Activated T-cell treated with anti-CD3 and anti-CD28 coated beads, Interleukin-2, amount 50 U/mL, for 24 hours (primary cell): Measurements from ENCODE around the gene ANKRD30B.
"Not testable (repeated sequence)": the region's sequence is repeated elsewhere in the genome, so short reads cannot be mapped to it uniquely, and the experiment has no call there.

ENCODE experiments used
- DNase-seq: peaks from one replicate; pipeline ENCODE4 v3.0.0-alpha.2; 2020
- H3K27ac Mint-ChIP-seq: 2 replicates; pipeline ENCODE4 v1.8.0; 2020; ENCODE audit warnings: mild to moderate bottlenecking, mixed read lengths
- H3K27me3 Mint-ChIP-seq: 2 replicates; pipeline ENCODE4 v1.8.0; 2020; ENCODE audit warnings: mixed read lengths
- H3K36me3 Mint-ChIP-seq: 2 replicates; pipeline ENCODE4 v1.8.0; 2020; ENCODE audit warnings: low read depth, mixed read lengths
- H3K4me1 Mint-ChIP-seq: 2 replicates; pipeline ENCODE4 v1.8.0; 2020; ENCODE audit warnings: low read depth, mixed read lengths
- H3K4me3 Mint-ChIP-seq: 2 replicates; pipeline ENCODE4 v1.8.0; 2020; ENCODE audit warnings: mild to moderate bottlenecking, moderate library complexity, mixed read lengths
- H3K9me3 Mint-ChIP-seq: 2 replicates; pipeline ENCODE4 v1.8.0; 2020; ENCODE audit warnings: mixed read lengths

ANKRD30B gene

DNA sequence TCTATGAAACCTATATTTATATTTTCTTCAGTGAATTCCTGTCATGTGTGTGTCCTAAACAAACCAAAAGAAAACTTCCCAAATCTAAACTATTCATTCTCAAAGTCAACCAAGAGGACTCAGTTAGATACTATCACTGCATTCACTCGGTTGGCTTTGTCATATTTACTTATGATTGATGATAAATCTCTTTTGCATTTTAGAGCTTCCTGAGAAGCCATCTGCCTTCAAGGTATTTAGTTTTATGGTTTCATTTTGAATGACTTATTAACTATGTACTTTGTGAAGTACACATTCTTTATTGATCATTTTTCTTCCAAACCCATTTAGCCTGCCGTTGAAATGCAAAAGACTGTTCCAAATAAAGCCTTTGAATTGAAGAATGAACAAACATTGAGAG is 36.2 kb downstream of the ANKRD30B start:
- no peaks in the 10 kb centered on the region for H3K9me3 Mint-ChIP-seq
- no peaks in the 10 kb centered on the region for H3K27me3 Mint-ChIP-seq
- H3K36me3 Mint-ChIP-seq = no peaks in the 10 kb centered on the region
- H3K4me1 Mint-ChIP-seq = no peaks in the 10 kb centered on the region
- no peak overlapping the region for H3K4me3 Mint-ChIP-seq
- no peak for DNase-seq
- no peak overlapping the region for H3K27ac Mint-ChIP-seq

DNA sequence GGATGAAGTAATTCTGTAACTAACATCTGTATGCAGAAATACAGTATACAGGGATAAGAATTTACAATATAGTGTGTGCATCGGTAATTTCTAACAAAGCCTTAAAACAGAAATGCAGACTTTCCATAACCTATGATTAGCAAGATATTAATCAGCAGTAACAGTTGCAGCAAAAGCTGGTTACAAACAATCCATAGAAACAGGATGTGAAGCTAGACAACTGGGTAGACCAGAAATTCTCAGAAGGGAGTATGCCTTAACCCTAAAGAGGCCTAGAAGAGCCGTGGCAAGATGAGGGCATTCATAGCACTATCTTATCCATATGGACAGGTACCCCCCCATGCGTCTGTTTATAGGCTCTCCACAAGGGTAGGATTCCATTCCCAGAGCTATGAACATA is 48.9 kb downstream of the ANKRD30B start:
- H3K4me3 Mint-ChIP-seq = not testable (repeated sequence)

DNA sequence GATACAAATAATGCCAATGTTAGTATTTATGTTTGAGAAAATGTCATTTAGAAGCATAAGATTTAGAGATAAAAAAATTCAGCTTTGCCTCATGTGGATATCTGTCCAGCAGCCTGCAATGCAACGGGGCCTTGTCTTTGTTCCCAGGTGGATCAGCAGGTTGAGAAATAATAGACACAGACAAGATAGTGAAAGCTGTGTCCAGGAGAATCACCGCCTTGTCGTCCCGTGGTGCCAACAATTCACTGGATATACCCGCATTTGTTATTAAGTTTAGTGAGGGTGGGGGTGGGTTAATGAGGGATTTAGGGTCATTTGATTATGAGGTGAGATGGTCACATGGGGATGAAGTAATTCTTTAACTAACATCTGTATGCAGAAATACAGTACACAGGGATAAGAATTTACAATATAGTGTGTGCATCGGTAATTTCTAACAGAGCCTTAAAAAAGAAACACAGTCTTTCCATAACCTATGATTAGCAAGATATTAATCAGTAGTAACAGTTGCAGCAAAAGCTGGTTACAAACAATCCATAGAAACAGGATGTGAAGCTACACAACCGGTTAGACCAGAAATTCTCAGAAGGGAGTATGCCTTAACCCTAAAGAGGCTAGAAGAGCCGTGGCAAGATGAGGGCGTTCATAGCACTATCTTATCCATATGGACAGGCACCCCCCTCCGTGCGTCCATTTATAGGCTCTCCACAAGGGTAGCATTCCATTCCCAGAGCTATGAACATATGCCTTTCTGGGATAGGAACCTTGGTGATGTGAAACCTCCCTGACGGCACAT is 50.2 kb downstream of the ANKRD30B start:
- not testable (repeated sequence) for H3K27me3 Mint-ChIP-seq, H3K9me3 Mint-ChIP-seq, H3K27ac Mint-ChIP-seq, DNase-seq, H3K36me3 Mint-ChIP-seq, H3K4me1 Mint-ChIP-seq, H3K4me3 Mint-ChIP-seq

More for the DNA sequence above, 48.9 kb downstream of the ANKRD30B start:
- not testable (repeated sequence) for H3K9me3 Mint-ChIP-seq, H3K4me1 Mint-ChIP-seq, H3K36me3 Mint-ChIP-seq, H3K27ac Mint-ChIP-seq, DNase-seq, H3K27me3 Mint-ChIP-seq

DNA sequence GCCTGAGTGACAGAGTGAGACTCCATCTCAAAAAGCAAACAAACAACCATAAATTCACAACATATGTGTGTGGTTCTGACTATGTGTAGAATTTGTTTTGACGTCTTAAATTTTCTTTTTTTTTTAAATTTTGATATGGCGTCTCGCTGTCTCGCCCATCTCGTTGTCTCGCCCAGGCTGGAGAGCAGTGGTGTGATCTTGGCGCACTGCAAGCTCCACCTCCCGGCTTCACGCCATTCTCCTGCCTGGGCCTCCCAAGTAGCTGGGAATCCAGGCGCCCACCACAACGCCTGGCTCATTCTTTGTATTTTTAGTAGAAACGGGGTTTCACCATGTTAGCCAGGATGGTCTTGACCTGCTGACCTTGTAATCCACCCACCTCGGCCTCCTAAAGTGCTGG is 63.1 kb downstream of the ANKRD30B start:
- H3K4me1 Mint-ChIP-seq, H3K4me3 Mint-ChIP-seq, H3K27ac Mint-ChIP-seq, DNase-seq, H3K9me3 Mint-ChIP-seq, H3K27me3 Mint-ChIP-seq, H3K36me3 Mint-ChIP-seq: not testable (repeated sequence)

DNA sequence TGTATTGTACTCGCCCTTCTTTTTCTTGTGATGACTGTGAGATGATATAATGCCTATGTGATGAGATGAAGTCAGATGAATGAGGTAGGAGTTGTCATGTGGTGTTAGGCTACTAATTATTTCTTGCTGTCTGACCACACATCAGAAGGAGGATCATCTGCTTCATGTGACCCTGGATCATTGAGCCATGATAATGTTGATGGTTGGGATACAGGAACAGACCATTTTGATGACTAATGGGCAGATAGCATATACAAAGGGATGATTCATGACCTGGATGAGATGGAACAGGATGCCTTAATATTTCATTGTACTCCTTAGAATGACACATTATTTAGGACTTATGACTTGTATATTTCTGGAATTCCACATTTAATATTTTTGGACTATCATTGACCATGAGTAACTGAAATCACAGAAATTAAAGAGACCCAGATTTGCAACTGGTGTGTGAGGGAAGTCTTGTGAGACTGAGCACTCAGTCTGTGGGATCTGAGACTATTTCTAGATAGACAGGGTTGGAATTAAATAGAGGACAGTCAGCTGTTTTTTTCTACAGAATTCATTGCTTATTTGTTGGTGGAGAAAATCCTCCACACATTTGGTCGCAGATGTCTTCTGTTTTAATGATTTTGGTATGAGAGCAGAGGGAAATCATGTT is 79.1 kb downstream of the ANKRD30B start:
- not testable (repeated sequence) for H3K4me3 Mint-ChIP-seq, H3K4me1 Mint-ChIP-seq

DNA sequence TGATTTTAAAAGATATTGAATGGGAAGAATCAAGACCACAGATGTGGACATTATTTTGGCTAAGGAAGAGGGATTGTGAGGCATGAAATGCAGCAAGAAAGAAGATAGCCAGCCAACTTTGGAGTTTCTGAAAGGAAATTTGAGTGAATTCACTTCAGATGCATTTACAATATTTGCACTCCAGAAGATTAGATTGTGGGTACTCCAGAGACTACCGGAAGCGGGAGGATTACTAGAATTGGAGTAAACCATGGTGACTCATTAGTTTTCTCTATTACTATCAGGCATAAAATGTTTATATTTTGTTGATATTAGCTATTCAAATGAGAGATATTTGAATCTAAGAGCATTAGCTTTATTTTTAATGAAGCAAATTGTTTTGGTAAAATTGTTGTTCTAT is 93.6 kb downstream of the ANKRD30B start:
- H3K4me1 Mint-ChIP-seq, H3K27ac Mint-ChIP-seq, H3K4me3 Mint-ChIP-seq, H3K36me3 Mint-ChIP-seq, DNase-seq, H3K27me3 Mint-ChIP-seq, H3K9me3 Mint-ChIP-seq: not testable (repeated sequence)

More for the DNA sequence above, 79.1 kb downstream of the ANKRD30B start:
- not testable (repeated sequence) for H3K36me3 Mint-ChIP-seq, H3K27ac Mint-ChIP-seq, DNase-seq, H3K27me3 Mint-ChIP-seq, H3K9me3 Mint-ChIP-seq

DNA sequence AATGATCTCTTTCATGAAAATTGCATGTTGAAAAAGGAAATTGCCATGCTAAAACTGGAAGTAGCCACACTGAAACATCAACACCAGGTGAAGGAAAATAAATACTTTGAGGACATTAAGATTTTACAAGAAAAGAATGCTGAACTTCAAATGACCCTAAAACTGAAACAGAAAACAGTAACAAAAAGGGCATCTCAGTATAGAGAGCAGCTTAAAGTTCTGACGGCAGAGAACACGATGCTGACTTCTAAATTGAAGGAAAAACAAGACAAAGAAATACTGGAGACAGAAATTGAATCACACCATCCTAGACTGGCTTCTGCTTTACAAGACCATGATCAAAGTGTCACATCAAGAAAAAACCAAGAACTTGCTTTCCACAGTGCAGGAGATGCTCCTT is 103.6 kb downstream of the ANKRD30B start:
- not testable (repeated sequence) for H3K4me3 Mint-ChIP-seq, H3K4me1 Mint-ChIP-seq, H3K27ac Mint-ChIP-seq, DNase-seq, H3K27me3 Mint-ChIP-seq, H3K9me3 Mint-ChIP-seq, H3K36me3 Mint-ChIP-seq

DNA sequence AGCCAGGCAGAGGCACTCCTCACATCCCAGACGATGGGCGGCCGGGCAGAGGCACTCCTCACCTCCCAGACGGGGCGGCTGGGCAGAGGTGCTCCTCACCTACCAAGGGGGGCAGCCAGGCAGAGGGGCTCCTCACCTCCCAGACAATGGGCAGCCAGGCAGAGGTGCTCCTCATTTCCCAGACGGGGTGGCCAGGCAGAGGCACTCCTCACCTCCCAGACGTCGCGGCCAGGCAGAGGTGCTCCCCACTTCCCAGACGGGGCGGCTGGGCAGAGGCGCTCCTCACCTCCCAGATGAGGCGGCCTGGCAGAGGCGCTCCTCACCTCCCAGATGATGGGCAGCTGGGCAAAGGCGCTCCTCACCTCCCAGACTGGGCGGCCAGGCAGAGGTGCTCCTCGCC is 107.7 kb downstream of the ANKRD30B start:
- not testable (repeated sequence) for DNase-seq, H3K36me3 Mint-ChIP-seq, H3K27ac Mint-ChIP-seq, H3K9me3 Mint-ChIP-seq, H3K27me3 Mint-ChIP-seq, H3K4me3 Mint-ChIP-seq, H3K4me1 Mint-ChIP-seq

DNA sequence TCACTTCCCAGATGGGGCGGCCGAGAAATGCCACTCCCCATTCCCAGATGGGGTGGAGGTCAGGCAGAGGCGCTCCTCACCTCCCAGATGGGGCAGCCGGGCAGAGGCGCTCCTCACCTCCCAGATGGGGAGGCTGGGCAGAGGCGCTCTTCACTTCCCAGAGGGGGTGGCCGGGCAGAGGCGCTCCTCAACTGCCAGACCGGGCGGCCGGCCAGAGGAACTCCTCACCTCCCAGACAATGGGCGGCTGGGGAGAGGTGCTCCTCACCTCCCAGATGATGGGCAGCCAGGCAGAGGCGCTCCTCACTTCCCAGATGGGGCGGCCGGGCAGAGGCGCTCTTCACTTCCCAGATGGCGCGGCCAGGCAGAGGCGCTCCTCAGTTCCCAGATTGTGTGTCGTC is 108.3 kb downstream of the ANKRD30B start:
- H3K36me3 Mint-ChIP-seq, H3K9me3 Mint-ChIP-seq, H3K27ac Mint-ChIP-seq: not testable (repeated sequence)

DNA sequence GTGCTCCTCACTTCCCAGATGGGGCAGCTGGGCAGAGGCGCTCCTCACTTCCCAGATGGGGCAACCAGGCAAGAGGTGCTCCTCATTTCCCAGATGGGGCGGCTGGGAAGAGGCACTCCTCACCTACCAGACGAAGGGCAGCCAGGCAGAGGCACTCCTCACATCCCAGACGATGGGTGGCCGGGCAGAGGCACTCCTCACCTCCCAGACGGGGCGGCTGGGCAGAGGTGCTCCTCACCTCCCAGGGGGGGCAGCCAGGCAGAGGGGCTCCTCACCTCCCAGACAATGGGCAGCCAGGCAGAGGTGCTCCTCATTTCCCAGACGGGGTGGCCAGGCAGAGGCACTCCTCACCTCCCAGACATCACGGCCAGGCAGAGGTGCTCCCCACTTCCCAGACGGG is 110.5 kb downstream of the ANKRD30B start:
- H3K27me3 Mint-ChIP-seq, H3K9me3 Mint-ChIP-seq, DNase-seq, H3K4me1 Mint-ChIP-seq, H3K27ac Mint-ChIP-seq, H3K36me3 Mint-ChIP-seq, H3K4me3 Mint-ChIP-seq: not testable (repeated sequence)

More for the DNA sequence above, 108.3 kb downstream of the ANKRD30B start:
- DNase-seq, H3K27me3 Mint-ChIP-seq, H3K4me1 Mint-ChIP-seq, H3K4me3 Mint-ChIP-seq: not testable (repeated sequence)

DNA sequence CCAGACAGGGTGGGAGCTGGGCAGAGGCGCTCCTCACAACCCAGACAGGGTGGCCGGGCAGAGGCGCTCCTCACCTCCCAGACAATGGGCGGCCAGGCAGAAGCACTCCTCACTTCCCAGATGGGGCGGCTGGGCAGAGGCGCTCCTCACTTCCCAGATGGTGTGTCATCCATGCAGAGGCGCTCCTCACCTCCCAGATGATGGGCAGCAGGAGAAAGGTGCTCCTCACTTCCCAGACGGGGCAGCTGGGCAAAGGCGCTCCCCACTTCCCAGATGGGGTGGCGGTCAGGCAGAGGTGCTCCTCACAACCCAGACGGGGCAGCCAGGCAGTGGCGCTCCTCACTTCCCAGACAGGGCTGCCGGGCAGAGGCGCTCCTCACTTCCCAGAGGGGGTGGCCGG is 112.0 kb downstream of the ANKRD30B start:
- not testable (repeated sequence) for H3K4me3 Mint-ChIP-seq, H3K9me3 Mint-ChIP-seq, H3K36me3 Mint-ChIP-seq, H3K4me1 Mint-ChIP-seq, DNase-seq, H3K27me3 Mint-ChIP-seq, H3K27ac Mint-ChIP-seq

DNA sequence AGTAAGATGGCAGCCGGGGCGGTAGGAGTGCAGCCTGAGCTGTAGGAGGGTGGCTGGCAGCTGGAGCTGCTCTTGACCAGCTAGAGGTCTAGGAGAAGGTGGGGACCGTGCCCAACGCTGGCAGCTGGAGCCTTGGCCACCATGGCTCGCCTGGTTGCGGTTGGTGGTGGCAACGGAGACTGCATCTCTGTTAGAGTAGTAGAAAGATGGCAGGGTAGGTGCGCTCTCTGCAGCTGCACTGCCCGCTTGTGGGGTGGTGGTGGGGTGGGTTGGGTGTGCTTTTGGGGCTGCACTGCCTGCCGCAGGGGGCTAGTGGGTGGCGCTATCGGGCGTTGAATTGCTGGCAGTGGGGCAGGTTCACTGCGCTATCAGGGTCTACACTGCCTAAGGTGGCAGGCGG is 118.5 kb downstream of the ANKRD30B start:
- H3K27ac Mint-ChIP-seq, H3K9me3 Mint-ChIP-seq, H3K27me3 Mint-ChIP-seq, DNase-seq, H3K4me3 Mint-ChIP-seq, H3K4me1 Mint-ChIP-seq, H3K36me3 Mint-ChIP-seq: not testable (repeated sequence)

DNA sequence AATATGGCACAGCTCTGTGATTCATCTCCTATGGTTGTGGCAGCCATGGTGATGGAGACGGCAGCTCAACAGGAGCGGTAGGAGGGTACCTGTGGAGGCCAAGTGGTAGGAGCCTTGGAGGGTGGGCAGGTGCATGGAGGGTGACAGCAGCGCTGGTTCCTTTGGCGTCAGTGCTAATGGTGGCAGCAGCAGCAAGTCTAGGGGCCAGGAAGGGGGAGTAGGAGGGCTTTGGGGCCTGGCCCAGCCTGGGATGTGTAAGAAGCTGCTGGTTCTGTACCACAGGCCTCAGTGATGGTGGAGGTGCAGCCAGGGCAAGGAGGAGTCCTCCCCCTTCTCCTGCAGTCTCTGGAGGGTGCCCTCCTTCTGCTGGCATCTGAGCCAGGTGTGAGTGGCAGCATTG is 120.0 kb downstream of the ANKRD30B start:
- not testable (repeated sequence) for H3K27ac Mint-ChIP-seq, H3K36me3 Mint-ChIP-seq, H3K4me1 Mint-ChIP-seq, H3K27me3 Mint-ChIP-seq, H3K4me3 Mint-ChIP-seq, DNase-seq, H3K9me3 Mint-ChIP-seq

DNA sequence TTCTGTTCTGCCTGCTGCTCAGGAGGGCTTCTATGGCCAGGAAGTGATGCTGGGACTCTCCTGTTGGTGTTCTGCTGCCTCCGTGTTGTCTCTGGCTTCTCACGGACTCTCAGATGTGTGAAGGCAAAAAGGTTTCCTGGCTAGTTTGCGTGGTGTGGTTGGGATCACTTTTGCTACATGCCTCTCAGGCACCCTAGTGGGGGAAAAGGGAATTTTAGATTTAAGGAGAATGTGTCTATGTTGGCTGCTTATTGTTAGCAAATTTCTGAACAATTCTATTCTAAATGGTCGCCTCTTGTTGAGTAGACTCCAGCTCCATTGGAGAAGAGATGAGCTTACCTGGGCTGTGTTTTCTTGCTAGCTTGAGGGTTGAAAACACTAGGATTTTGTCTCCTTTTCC is 120.9 kb downstream of the ANKRD30B start:
- H3K9me3 Mint-ChIP-seq, H3K36me3 Mint-ChIP-seq, H3K4me3 Mint-ChIP-seq, H3K4me1 Mint-ChIP-seq, H3K27ac Mint-ChIP-seq, DNase-seq, H3K27me3 Mint-ChIP-seq: not testable (repeated sequence)

DNA sequence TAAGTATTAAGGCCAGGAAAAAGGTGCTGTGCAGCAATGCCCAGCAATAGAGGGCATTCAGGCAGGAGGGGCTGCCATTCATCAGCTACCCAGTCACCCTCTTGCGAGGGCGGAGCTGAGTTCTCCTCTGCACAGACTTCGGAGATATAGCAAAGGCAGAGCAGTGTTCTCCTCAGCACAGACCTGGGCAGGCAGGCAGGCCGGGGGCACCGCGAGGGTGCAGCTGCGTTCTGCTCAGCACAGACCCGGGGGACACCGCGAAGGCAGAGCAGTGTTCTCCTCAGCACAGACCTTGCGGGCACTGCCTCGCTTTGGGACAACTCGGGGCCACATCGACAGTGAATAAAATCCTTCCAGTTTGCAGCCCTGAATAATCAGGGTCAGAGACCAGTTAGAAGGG is 130.9 kb downstream of the ANKRD30B start:
- not testable (repeated sequence) for H3K27ac Mint-ChIP-seq, H3K9me3 Mint-ChIP-seq, DNase-seq, H3K27me3 Mint-ChIP-seq, H3K4me3 Mint-ChIP-seq, H3K4me1 Mint-ChIP-seq, H3K36me3 Mint-ChIP-seq

DNA sequence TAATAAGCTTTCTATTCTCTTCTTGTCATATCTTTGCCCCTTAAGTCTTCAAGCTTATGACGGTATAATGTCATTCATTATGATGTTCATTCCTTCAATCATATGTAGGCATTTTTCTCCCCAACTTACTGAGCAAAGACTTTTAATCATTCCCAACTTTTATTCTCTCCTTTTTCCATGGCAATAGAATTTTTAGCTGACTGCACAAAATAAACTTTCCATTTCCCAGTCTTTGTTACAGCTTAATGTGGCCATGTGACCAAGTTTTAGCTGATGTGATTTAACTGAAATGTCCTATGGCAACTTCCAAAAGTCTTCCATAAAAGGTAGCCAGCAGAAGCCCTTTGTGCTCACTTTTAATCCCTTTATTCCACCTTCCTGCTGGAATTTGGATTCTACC is 152.5 kb downstream of the ANKRD30B start:
- DNase-seq = no peak
- Mint-ChIP-seq H3K36me3 (no peaks in the 10 kb centered on the region), H3K4me3 (no peak overlapping the region), H3K27me3 (no peaks in the 10 kb centered on the region), H3K4me1 (no peaks in the 10 kb centered on the region), H3K9me3 (no peaks in the 10 kb centered on the region), H3K27ac (no peak overlapping the region)
